Neural cell (in vitro differentiated cells): ENCODE results near the gene C1orf74. TPM values are rescaled to one million over a fixed set of nuclear protein-coding genes. Genes with fewer than 3 reads are reported as not detected.

Experiments
- H2AFZ ChIP-seq: fragments of 200-600, 300-800 bp; sonication (generic), shearing (Covaris generic); 2 replicates; pipeline ENCODE4 v1.6.0; 2014; ENCODE audit warnings: low read depth, mild to moderate bottlenecking, antibody characterized with exemption, low read length, moderate library complexity
- H3F3A ChIP-seq: fragments of 200-600 bp; shearing (Covaris generic); 2 replicates; pipeline ENCODE4 v1.6.1; 2016; ENCODE audit warnings: mild to moderate bottlenecking, moderate library complexity, mixed read lengths, antibody characterized with exemption, low read length; ENCODE audit not compliant: insufficient read depth, poor library complexity, severe bottlenecking
- H3K27ac ChIP-seq: fragments of 200-600, 300-800 bp; sonication (generic), shearing (Covaris generic); 2 replicates; pipeline ENCODE4 v1.5.1; 2014; ENCODE audit warnings: mild to moderate bottlenecking, low read length, moderate library complexity
- H3K27me3 ChIP-seq: fragments of 300-800, 200-600 bp; sonication (generic), shearing (Covaris generic); 2 replicates; pipeline ENCODE4 v1.6.0; 2014; ENCODE audit warnings: mild to moderate bottlenecking, low read depth, low read length, moderate library complexity; ENCODE audit not compliant: insufficient read depth
- H3K36me3 ChIP-seq: fragments of 300-800, 200-600 bp; sonication (generic), shearing (Covaris generic); 2 replicates; pipeline ENCODE4 v1.5.1; 2014; ENCODE audit warnings: mild to moderate bottlenecking, antibody characterized with exemption, low read length, moderate library complexity; ENCODE audit not compliant: insufficient read depth
- H3K4me2 ChIP-seq: fragments of 300-800, 200-600 bp; sonication (generic), shearing (Covaris generic); 2 replicates; pipeline ENCODE4 v1.6.0; 2014; ENCODE audit warnings: mild to moderate bottlenecking, low read length
- H3K4me3 ChIP-seq: fragments of 300-800, 200-600 bp; sonication (generic), shearing (Covaris generic); 2 replicates; pipeline ENCODE4 v1.5.1; 2014; ENCODE audit warnings: mild to moderate bottlenecking, low read length, moderate library complexity
- H3K79me2 ChIP-seq: fragments of 200-600 bp; shearing (Covaris generic); replicated peaks from 2 replicates; pipeline ENCODE4 v1.6.0; 2014; ENCODE audit warnings: mild to moderate bottlenecking, low read length, moderate library complexity; ENCODE audit not compliant: insufficient read depth
- H3K9ac ChIP-seq: fragments of 300-800, 200-600 bp; sonication (generic), shearing (Covaris generic); 2 replicates; pipeline ENCODE4 v1.6.1; 2016; ENCODE audit warnings: mild to moderate bottlenecking, low read length, mixed read lengths
- H3K9me2 ChIP-seq: fragments of 200-600 bp; shearing (Covaris generic); 2 replicates; pipeline ENCODE4 v1.6.1; 2016; ENCODE audit warnings: mild to moderate bottlenecking, low read length, mixed read lengths; ENCODE audit not compliant: insufficient read depth
- H3K9me3 ChIP-seq: fragments of 200-600, 300-800 bp; sonication (generic), shearing (Covaris generic); 2 replicates; pipeline ENCODE4 v1.6.1; 2016; ENCODE audit warnings: mild to moderate bottlenecking, mixed run types, low read length, moderate library complexity, mixed read lengths
- H4K20me1 ChIP-seq: fragments of 200-600 bp; shearing (Covaris generic); 2 replicates; pipeline ENCODE4 v1.6.1; 2016; ENCODE audit warnings: mild to moderate bottlenecking, mixed run types; ENCODE audit not compliant: insufficient read depth
- EP300 ChIP-seq: fragments of 450-650 bp; conservative IDR thresholded peaks from 2 replicates; pipeline ENCODE4 v1.6.1; 2014; ENCODE audit warnings: antibody characterized with exemption, mild to moderate bottlenecking, moderate library complexity; ENCODE audit not compliant: poor library complexity, severe bottlenecking
- EZH2 ChIP-seq: fragments of 200-600, 300-800 bp; shearing (Covaris generic), sonication (generic); IDR thresholded peaks from 2 replicates; pipeline ENCODE4 v1.6.1; 2014; ENCODE audit warnings: antibody characterized with exemption, low read length, borderline replicate concordance, mild to moderate bottlenecking; ENCODE audit not compliant: insufficient read depth, poor library complexity, severe bottlenecking
- MXI1 ChIP-seq: fragments of 450-650 bp; conservative IDR thresholded peaks from 2 replicates; pipeline ENCODE4 v1.6.1; 2014; ENCODE audit warnings: antibody characterized with exemption, mild to moderate bottlenecking; ENCODE audit not compliant: poor library complexity, severe bottlenecking
- POLR2AphosphoS5 ChIP-seq: IDR thresholded peaks from 2 replicates; pipeline ENCODE4 v1.6.1; 2012
- RAD21 ChIP-seq: fragments of 450-650 bp; conservative IDR thresholded peaks from 2 replicates; pipeline ENCODE4 v1.6.1; 2014; ENCODE audit warnings: antibody characterized with exemption, mild to moderate bottlenecking, moderate library complexity
- SMC3 ChIP-seq: fragments of 450-650 bp; conservative IDR thresholded peaks from 2 replicates; pipeline ENCODE4 v1.6.1; 2014; ENCODE audit warnings: antibody characterized with exemption, mild to moderate bottlenecking, moderate library complexity; ENCODE audit not compliant: poor library complexity
- TAF1 ChIP-seq: IDR thresholded peaks from 2 replicates; pipeline ENCODE4 v1.6.1; 2012; ENCODE audit warnings: low read depth
- polyA plus RNA-seq: library from polyadenylated mRNA; depleted of rRNA; stranded (reverse); fragments of >200 nt; gene quantifications from 2 replicates; pipeline ENCODE4 v1.2.3, GENCODE V29; 2014
- TF ChIP-seq, protein P1 (sequence below): fragments of 450-650 bp; IDR thresholded peaks from 2 replicates; pipeline ENCODE4 v1.5.1; 2014; ENCODE audit warnings: antibody characterized with exemption, mild to moderate bottlenecking, moderate library complexity; ENCODE audit not compliant: poor library complexity, severe bottlenecking
- TF ChIP-seq, protein P2 (sequence below): IDR thresholded peaks from 2 replicates; pipeline ENCODE4 v1.6.1; 2012; ENCODE audit warnings: borderline replicate concordance

Gene C1orf74
- polyA plus RNA-seq, 1 donor from 2014 or later: 1.4 TPM

DNA sequence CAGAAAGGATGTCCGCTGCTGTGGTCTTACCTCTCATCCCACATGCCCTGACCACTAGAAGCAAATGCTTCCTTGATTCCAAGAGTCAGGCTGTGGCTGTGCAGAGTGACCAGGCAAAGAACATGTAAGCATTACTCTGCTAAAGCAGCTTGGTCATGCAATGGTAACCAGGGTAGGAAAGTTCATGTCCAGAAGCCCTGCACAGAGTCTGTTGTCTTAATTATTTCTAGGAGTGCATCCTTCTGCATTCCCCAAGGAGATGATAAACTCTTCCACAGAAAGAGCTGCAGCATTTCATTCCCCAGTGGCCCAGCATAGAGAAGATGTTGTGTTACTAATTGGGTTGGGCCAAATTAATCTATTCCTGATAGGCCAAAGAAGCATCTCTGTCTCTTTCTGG lies 33.3 kb upstream of the C1orf74 start:
- Histone ChIP-seq H3K4me3 (no peak overlapping the region), H3K27ac (no peak overlapping the region), H3F3A (no peaks in the 10 kb centered on the region), H3K9me2 (no peaks in the 10 kb centered on the region), H3K9me3 (no peaks in the 10 kb centered on the region), H3K4me2 (no peak overlapping the region), H3K9ac (no peak overlapping the region), H3K27me3 (no peaks in the 10 kb centered on the region), H3K79me2 (no peaks in the 10 kb centered on the region), H2AFZ (no peak overlapping the region), H4K20me1 (no peaks in the 10 kb centered on the region), H3K36me3 (no peaks in the 10 kb centered on the region)
- TF ChIP-seq, protein P1, sequence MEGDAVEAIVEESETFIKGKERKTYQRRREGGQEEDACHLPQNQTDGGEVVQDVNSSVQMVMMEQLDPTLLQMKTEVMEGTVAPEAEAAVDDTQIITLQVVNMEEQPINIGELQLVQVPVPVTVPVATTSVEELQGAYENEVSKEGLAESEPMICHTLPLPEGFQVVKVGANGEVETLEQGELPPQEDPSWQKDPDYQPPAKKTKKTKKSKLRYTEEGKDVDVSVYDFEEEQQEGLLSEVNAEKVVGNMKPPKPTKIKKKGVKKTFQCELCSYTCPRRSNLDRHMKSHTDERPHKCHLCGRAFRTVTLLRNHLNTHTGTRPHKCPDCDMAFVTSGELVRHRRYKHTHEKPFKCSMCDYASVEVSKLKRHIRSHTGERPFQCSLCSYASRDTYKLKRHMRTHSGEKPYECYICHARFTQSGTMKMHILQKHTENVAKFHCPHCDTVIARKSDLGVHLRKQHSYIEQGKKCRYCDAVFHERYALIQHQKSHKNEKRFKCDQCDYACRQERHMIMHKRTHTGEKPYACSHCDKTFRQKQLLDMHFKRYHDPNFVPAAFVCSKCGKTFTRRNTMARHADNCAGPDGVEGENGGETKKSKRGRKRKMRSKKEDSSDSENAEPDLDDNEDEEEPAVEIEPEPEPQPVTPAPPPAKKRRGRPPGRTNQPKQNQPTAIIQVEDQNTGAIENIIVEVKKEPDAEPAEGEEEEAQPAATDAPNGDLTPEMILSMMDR: no peak
- TF ChIP-seq POLR2AphosphoS5 (no peak), EP300 (no peak)

DNA sequence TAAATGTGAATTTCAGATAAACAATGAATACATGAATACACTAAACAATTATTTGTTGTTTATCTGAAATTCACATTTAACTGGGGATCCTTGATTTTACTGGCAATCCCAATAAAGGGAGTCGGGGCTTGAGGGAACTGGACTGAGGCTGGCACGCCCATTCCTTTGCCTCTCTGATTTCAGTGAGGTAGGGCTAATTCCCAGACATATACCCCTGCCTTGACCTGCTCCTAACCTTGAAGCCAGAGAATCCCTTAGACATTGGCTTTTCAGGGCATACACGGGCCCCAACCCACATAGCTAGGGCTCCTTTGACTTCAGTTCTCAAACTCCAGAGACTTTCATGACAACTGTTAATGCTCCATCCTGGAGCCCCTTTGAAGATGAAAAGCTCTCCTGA lies 32.6 kb upstream of the C1orf74 start:
- Histone ChIP-seq H3F3A (no peaks in the 10 kb centered on the region), H3K4me2 (no peak overlapping the region), H3K9me2 (no peaks in the 10 kb centered on the region), H3K4me3 (no peak overlapping the region), H3K36me3 (no peaks in the 10 kb centered on the region), H3K9ac (no peak overlapping the region), H2AFZ (no peak overlapping the region), H3K27me3 (no peaks in the 10 kb centered on the region), H3K27ac (no peak overlapping the region), H3K79me2 (no peaks in the 10 kb centered on the region), H4K20me1 (no peaks in the 10 kb centered on the region), H3K9me3 (no peaks in the 10 kb centered on the region)
- no peak for TF ChIP-seq MXI1
- TF ChIP-seq EZH2: no peak
- TF ChIP-seq POLR2AphosphoS5: no peak
- TF ChIP-seq, protein P1: no peak
- no peak for TF ChIP-seq SMC3

- no peaks in the 10 kb centered on the region for H4K20me1 ChIP-seq
- H3K9me2 ChIP-seq: no peaks in the 10 kb centered on the region
- no peaks in the 10 kb centered on the region for H3K9me3 ChIP-seq
- no peaks in the 10 kb centered on the region for H3K36me3 ChIP-seq
- H3K27me3 ChIP-seq: no peaks in the 10 kb centered on the region
- H3K4me3 ChIP-seq: no peak overlapping the region
- H3K27ac ChIP-seq: no peak overlapping the region
- H3K9ac ChIP-seq: no peak overlapping the region
- H3K4me2 ChIP-seq: no peak overlapping the region
- no peak overlapping the region for H2AFZ ChIP-seq
- no peaks in the 10 kb centered on the region for H3F3A ChIP-seq
- H3K79me2 ChIP-seq: no peaks in the 10 kb centered on the region
- TF ChIP-seq EZH2 (no peak), TAF1 (no peak), EP300 (no peak), POLR2AphosphoS5 (no peak), MXI1 (no peak), SMC3 (no peak), RAD21 (no peak)
- TF ChIP-seq, protein P1: no peak
- TF ChIP-seq, protein P2, sequence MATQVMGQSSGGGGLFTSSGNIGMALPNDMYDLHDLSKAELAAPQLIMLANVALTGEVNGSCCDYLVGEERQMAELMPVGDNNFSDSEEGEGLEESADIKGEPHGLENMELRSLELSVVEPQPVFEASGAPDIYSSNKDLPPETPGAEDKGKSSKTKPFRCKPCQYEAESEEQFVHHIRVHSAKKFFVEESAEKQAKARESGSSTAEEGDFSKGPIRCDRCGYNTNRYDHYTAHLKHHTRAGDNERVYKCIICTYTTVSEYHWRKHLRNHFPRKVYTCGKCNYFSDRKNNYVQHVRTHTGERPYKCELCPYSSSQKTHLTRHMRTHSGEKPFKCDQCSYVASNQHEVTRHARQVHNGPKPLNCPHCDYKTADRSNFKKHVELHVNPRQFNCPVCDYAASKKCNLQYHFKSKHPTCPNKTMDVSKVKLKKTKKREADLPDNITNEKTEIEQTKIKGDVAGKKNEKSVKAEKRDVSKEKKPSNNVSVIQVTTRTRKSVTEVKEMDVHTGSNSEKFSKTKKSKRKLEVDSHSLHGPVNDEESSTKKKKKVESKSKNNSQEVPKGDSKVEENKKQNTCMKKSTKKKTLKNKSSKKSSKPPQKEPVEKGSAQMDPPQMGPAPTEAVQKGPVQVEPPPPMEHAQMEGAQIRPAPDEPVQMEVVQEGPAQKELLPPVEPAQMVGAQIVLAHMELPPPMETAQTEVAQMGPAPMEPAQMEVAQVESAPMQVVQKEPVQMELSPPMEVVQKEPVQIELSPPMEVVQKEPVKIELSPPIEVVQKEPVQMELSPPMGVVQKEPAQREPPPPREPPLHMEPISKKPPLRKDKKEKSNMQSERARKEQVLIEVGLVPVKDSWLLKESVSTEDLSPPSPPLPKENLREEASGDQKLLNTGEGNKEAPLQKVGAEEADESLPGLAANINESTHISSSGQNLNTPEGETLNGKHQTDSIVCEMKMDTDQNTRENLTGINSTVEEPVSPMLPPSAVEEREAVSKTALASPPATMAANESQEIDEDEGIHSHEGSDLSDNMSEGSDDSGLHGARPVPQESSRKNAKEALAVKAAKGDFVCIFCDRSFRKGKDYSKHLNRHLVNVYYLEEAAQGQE: no peak
Observed at GRCh38 chr1:209815931-209816341, 31.6 kb upstream of the C1orf74 start.
